Neural progenitor cell (in vitro differentiated cells): ENCODE measurements around the gene IFT81. TPM values are rescaled to one million over a fixed set of nuclear protein-coding genes. Genes with fewer than 3 reads are reported as not detected.

Experiments
- DNase-seq: peaks from one replicate; pipeline ENCODE4 v3.0.0-alpha.2; 2016; ENCODE audit warnings: low spot score
- H2AFZ ChIP-seq: fragments of 200-600 bp; sonication (generic); replicated peaks from 2 replicates; pipeline ENCODE4 v1.6.1; 2016; ENCODE audit warnings: antibody characterized with exemption
- H3F3A ChIP-seq: fragments of 200-600 bp; sonication (generic); 2 replicates; pipeline ENCODE4 v1.6.1; 2016; ENCODE audit warnings: antibody characterized with exemption, low read depth
- H3K27ac ChIP-seq: fragments of 200-600 bp; sonication (generic); 2 replicates; pipeline ENCODE4 v1.5.1; 2016; ENCODE audit warnings: mild to moderate bottlenecking
- H3K27me3 ChIP-seq: fragments of 200-600 bp; sonication (generic); 2 replicates; pipeline ENCODE4 v1.6.1; 2016; ENCODE audit warnings: mild to moderate bottlenecking, moderate library complexity
- H3K36me3 ChIP-seq: fragments of 200-600 bp; sonication (generic); 2 replicates; pipeline ENCODE4 v1.5.1; 2016
- H3K4me1 ChIP-seq: fragments of 200-600 bp; sonication (generic); 2 replicates; pipeline ENCODE4 v1.6.1; 2016; ENCODE audit warnings: mixed run types
- H3K4me2 ChIP-seq: fragments of 200-600 bp; sonication (generic); 2 replicates; pipeline ENCODE4 v1.6.1; 2016
- H3K4me3 ChIP-seq: fragments of 200-600 bp; sonication (generic); 2 replicates; pipeline ENCODE4 v1.5.1; 2016
- H3K79me2 ChIP-seq: fragments of 200-600 bp; sonication (generic); 2 replicates; pipeline ENCODE4 v1.6.1; 2016; ENCODE audit warnings: low read depth
- H3K9ac ChIP-seq: fragments of 200-600 bp; sonication (generic); 2 replicates; pipeline ENCODE4 v1.6.1; 2016
- H3K9me3 ChIP-seq: fragments of 200-600 bp; sonication (generic); 2 replicates; pipeline ENCODE4 v1.5.1; 2016; ENCODE audit warnings: low read depth
- H4K20me1 ChIP-seq: fragments of 200-600 bp; sonication (generic); 2 replicates; pipeline ENCODE4 v1.6.1; 2016; ENCODE audit warnings: low read depth
- H3K27ac Mint-ChIP-seq: 3 replicates; pipeline ENCODE4 v1.8.0; 2021; ENCODE audit warnings: mixed read lengths
- H3K27me3 Mint-ChIP-seq: 2 replicates; pipeline ENCODE4 v1.8.0; 2022; ENCODE audit warnings: low read depth, mild to moderate bottlenecking, inconsistent platforms, moderate library complexity, mixed read lengths; ENCODE audit not compliant: insufficient read depth
- H3K36me3 Mint-ChIP-seq: 3 replicates; pipeline ENCODE4 v1.8.0; 2021; ENCODE audit warnings: mixed read lengths
- H3K4me1 Mint-ChIP-seq: 3 replicates; pipeline ENCODE4 v1.8.0; 2021; ENCODE audit warnings: mixed read lengths
- H3K4me3 Mint-ChIP-seq: 3 replicates; pipeline ENCODE4 v1.8.0; 2021; ENCODE audit warnings: mild to moderate bottlenecking, moderate library complexity, mixed read lengths
- H3K9me3 Mint-ChIP-seq: 3 replicates; pipeline ENCODE4 v1.8.0; 2020; ENCODE audit warnings: mixed read lengths
- CTCF ChIP-seq: fragments of 200-600 bp; sonication (generic); IDR thresholded peaks from 2 replicates; pipeline ENCODE4 v1.5.1; 2017; ENCODE audit warnings: antibody characterized with exemption, mild to moderate bottlenecking
- EZH2 ChIP-seq: fragments of 200-600 bp; sonication (generic); IDR thresholded peaks from 2 replicates; pipeline ENCODE4 v1.6.1; 2017; ENCODE audit warnings: antibody characterized with exemption, mild to moderate bottlenecking, moderate library complexity
- EZH2phosphoT487 ChIP-seq: fragments of 200-600 bp; sonication (generic); IDR thresholded peaks from 2 replicates; pipeline ENCODE4 v1.6.1; 2017; ENCODE audit warnings: antibody characterized with exemption
- total RNA-seq: library from RNA; depleted of rRNA; stranded (reverse); fragments of >200 nt; gene quantifications from 2 replicates; pipeline ENCODE4 v1.2.3, GENCODE V29; 2015; ENCODE audit warnings: low replicate concordance

Gene IFT81
- total RNA-seq, 1 donor from 2014 or later = 73.8 TPM

GRCh38 chr12:110266980-110267620 lies 142.9 kb downstream of the IFT81 start:
- H3K27ac Mint-ChIP-seq = no peak overlapping the region
- H3K27me3 ChIP-seq = no peaks in the 10 kb centered on the region
- H3K4me1 Mint-ChIP-seq = peaks cover 43% of the 10 kb centered on the region
- H4K20me1 ChIP-seq = no peaks in the 10 kb centered on the region
- H3K27me3 Mint-ChIP-seq = no peaks in the 10 kb centered on the region
- H3K36me3 Mint-ChIP-seq = no peaks in the 10 kb centered on the region
- no peak for TF ChIP-seq EZH2
- TF ChIP-seq EZH2phosphoT487 = no peak
- no peak for TF ChIP-seq CTCF
- H3K9me3 ChIP-seq = no peaks in the 10 kb centered on the region
- H3K4me3 ChIP-seq = no peak overlapping the region
- no peak overlapping the region for H2AFZ ChIP-seq
- no peak overlapping the region for H3K9ac ChIP-seq
- no peaks in the 10 kb centered on the region for H3K9me3 Mint-ChIP-seq
- no peaks in the 10 kb centered on the region for H3K36me3 ChIP-seq
- DNase-seq = peak; percentile 56
- H3K4me3 Mint-ChIP-seq = no peak overlapping the region
- H3K79me2 ChIP-seq = no peaks in the 10 kb centered on the region
- H3K27ac ChIP-seq = peak overlapping the region; percentile 36
- peaks cover 11% of the 10 kb centered on the region for H3F3A ChIP-seq
- H3K4me2 ChIP-seq = peak overlapping the region; percentile 33
- H3K4me1 ChIP-seq = peaks cover 31% of the 10 kb centered on the region

Other genes with a start within 250 kb of the IFT81 start
- 16.6 and 24.0 TPM in 2 replicates for gene GLTP, start 243.8 kb upstream of the IFT81 start, total RNA-seq
- 15.2 and 20.0 TPM in 2 replicates for gene TCHP, start 224.1 kb upstream of the IFT81 start, total RNA-seq
- gene GIT2, start 128.0 kb upstream of the IFT81 start, total RNA-seq = 23.9 and 28.5 TPM in 2 replicates
- gene ANKRD13A, start 124.9 kb upstream of the IFT81 start, total RNA-seq = 35.4 and 47.5 TPM in 2 replicates
- gene C12orf76, start 75.8 kb upstream of the IFT81 start, total RNA-seq = 39.8 and 48.8 TPM in 2 replicates
- gene ATP2A2, start 156.9 kb downstream of the IFT81 start, total RNA-seq = 99.5 and 111 TPM in 2 replicates